SH-SY5Y (cell line): ENCODE measurements around the gene PPM1M.

Experiments
- GATA2 ChIP-seq: IDR thresholded peaks from 2 replicates; pipeline ENCODE4 v1.6.1; 2011; ENCODE audit warnings: mild to moderate bottlenecking, low read depth, low read length
- GATA3 ChIP-seq: IDR thresholded peaks from 2 replicates; pipeline ENCODE4 v1.6.1; 2011; ENCODE audit warnings: low read depth, mild to moderate bottlenecking, low read length, moderate library complexity

Gene PPM1M

DNA sequence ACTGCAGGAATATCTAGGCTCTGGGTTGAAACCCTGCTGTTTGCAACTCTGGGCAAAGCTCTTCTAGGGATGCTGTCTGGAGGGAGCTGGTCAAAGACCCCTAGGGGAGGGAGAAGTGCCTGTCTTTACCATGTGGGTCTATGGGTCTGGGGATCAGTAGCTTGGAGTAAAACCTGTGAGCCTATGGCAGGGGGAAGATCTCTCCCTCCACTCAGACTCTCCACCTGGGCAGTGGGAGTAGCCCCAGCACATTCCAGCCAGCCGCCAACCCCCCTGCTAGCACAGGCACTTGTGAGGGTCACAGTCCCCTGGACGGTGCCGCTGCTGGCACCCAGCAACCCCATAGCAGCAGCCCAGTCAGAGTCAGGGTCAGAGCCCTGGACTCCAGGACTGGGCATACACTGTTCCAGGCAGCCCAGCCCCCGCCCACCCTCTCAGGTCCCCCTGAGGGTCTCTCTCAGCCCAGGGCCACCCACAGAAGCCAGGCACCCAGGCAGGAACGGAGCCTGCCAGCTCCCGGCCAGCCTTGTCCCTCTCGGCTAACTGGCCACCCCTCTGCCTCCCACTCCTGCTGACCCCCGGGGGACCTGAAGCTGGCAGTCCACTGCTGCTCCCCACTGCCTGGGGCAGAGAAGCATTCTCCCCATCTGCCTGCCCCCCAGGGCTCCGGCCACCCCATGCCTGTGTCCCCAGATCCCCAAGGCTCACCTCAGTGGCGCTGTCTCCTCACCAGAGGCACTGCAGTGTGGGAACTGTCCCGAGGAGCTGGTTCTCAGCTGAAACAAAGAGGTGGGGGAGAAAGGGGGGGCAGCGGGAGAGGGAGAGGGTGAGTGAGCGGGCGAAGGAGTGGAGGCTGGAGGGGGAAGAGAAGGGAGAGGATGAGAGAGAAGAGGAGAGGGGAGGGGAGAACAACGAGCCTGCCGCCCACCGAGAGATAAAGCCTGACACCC lies 52.9 kb downstream of the PPM1M start:
- TF ChIP-seq GATA3: no peak
- no peak for TF ChIP-seq GATA2

DNA sequence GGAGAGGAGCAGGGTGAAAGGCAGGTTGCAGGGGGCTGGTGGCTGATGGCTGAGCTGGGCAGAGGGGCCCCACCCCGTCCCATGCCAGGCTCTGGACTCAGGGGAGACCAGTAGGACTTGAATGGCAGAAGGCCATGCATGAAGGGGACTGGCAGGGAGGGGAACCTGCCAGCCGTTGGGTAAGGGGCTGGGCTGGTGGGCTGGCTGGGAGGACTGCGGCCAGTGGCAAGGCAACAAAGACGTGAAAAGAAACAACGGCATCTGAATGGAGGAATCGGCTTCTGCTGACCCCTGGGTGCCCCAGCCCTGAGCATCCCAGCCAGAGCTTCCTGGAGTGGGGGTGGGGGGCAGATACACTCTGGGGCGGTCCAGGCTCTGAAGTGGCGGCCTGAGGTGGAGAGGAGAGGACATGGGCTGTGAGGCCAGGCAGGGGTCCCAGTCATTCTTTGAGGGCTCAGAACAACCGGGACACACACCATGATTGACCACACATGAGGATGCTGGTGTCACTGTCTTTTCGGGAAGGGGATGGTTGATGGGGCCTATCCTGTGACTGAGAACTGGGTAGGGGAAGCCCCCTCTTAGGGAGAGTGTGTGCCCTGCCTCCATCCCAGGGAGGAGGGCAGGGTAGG lies 53.8 kb downstream of the PPM1M start:
- TF ChIP-seq GATA2 (no peak), GATA3 (no peak)
